ENCODE data around the gene LZTR1. TPM values are rescaled to one million over a fixed set of nuclear protein-coding genes. Genes with fewer than 3 reads are reported as not detected.

The LZTR1 gene
- total and polyA plus RNA-seq, 2 experiments from 2014 or later = 9.2 to 39.9 TPM

DNA sequence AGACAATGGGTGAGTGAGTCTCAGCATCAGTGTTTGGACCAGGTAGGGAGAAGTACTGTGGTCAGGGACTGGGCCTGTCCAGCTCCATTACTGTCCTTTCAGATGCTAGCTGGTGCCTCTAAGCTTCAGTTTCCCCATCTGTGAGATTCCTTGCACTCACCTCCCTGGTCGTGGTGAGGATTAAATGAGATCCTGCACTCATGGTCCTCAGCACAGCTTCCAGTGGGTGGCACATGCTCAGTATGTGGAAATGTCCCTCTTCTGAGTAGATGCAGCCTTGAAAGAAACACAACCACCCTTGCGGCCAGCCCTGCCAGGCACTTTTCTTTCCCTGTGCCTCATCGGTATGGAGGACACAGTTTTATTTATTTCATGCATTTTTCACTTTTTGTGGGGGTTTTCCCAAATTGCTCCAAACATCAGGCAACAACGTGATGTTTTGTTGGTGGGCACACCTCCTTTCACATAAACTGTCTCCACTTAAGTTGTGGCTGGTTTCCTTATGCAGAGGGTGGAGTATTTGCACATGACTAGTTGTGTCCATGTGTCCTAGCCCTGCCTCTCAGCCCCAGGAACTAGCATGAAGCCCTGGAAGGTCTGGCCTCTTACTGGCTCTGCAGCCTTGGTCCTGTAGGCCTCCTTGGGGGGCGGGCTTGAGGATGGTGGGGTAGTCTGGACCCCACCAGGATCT lies 1.1 kb downstream of the LZTR1 start (continued):
- TF ChIP-seq, protein P1, sequence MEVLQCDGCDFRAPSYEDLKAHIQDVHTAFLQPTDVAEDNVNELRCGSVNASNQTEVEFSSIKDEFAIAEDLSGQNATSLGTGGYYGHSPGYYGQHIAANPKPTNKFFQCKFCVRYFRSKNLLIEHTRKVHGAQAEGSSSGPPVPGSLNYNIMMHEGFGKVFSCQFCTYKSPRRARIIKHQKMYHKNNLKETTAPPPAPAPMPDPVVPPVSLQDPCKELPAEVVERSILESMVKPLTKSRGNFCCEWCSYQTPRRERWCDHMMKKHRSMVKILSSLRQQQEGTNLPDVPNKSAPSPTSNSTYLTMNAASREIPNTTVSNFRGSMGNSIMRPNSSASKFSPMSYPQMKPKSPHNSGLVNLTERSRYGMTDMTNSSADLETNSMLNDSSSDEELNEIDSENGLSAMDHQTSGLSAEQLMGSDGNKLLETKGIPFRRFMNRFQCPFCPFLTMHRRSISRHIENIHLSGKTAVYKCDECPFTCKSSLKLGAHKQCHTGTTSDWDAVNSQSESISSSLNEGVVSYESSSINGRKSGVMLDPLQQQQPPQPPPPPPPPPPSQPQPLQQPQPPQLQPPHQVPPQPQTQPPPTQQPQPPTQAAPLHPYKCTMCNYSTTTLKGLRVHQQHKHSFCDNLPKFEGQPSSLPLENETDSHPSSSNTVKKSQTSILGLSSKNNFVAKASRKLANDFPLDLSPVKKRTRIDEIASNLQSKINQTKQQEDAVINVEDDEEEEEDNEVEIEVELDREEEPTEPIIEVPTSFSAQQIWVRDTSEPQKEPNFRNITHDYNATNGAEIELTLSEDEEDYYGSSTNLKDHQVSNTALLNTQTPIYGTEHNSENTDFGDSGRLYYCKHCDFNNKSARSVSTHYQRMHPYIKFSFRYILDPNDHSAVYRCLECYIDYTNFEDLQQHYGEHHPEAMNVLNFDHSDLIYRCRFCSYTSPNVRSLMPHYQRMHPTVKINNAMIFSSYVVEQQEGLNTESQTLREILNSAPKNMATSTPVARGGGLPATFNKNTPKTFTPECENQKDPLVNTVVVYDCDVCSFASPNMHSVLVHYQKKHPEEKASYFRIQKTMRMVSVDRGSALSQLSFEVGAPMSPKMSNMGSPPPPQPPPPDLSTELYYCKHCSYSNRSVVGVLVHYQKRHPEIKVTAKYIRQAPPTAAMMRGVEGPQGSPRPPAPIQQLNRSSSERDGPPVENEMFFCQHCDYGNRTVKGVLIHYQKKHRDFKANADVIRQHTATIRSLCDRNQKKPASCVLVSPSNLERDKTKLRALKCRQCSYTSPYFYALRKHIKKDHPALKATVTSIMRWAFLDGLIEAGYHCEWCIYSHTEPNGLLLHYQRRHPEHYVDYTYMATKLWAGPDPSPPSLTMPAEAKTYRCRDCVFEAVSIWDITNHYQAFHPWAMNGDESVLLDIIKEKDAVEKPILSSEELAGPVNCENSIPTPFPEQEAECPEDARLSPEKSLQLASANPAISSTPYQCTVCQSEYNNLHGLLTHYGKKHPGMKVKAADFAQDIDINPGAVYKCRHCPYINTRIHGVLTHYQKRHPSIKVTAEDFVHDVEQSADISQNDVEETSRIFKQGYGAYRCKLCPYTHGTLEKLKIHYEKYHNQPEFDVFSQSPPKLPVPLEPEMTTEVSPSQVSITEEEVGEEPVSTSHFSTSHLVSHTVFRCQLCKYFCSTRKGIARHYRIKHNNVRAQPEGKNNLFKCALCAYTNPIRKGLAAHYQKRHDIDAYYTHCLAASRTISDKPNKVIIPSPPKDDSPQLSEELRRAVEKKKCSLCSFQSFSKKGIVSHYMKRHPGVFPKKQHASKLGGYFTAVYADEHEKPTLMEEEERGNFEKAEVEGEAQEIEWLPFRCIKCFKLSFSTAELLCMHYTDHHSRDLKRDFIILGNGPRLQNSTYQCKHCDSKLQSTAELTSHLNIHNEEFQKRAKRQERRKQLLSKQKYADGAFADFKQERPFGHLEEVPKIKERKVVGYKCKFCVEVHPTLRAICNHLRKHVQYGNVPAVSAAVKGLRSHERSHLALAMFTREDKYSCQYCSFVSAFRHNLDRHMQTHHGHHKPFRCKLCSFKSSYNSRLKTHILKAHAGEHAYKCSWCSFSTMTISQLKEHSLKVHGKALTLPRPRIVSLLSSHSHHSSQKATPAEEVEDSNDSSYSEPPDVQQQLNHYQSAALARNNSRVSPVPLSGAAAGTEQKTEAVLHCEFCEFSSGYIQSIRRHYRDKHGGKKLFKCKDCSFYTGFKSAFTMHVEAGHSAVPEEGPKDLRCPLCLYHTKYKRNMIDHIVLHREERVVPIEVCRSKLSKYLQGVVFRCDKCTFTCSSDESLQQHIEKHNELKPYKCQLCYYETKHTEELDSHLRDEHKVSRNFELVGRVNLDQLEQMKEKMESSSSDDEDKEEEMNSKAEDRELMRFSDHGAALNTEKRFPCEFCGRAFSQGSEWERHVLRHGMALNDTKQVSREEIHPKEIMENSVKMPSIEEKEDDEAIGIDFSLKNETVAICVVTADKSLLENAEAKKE (CRISPR knock-in tag; IDR thresholded peaks at IDR 0.05) = no peak
- TF ChIP-seq ZNF331 (CRISPR knock-in tag; IDR thresholded peaks at IDR 0.05; ENCODE audit: low read depth) (no peak), ZNF114 (CRISPR knock-in tag; IDR thresholded peaks at IDR 0.05) (no peak)

DNA sequence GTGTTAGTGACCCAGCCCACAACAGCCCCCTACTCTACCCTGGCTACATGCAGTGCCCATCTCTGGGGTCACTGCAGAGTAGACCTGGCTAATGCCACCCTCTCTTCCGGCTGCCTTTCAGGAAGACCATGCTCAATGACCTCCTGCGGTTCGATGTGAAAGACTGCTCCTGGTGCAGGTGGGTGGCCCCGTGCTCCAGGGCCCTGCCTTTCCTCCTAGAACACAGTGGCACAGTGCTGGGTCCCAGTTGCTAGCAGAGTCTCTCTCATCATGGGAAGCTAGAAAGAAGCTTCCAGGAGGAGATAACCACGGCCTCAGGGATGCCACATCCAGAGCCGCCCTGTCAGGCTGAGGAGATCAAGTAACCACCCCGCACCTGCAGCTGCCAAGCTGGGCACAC lies 3.6 kb downstream of the LZTR1 start:
- ATAC-seq (no peak), DNase-seq (ENCODE audit: low spot score) (no peak)
- no peak overlapping the region for H3K4me3 ChIP-seq
- H4K20me1 ChIP-seq (replicated peaks; ENCODE audit: insufficient read depth) = no peaks in the 10 kb centered on the region
- H3K4me1 Mint-ChIP-seq = peaks cover 7% of the 10 kb centered on the region
- no peak overlapping the region for H3K4me2 ChIP-seq
- H3K9me2 ChIP-seq (ENCODE audit: insufficient read depth) = no peaks in the 10 kb centered on the region
- H3K36me3 Mint-ChIP-seq (ENCODE audit: low read depth) = peaks cover 6% of the 10 kb centered on the region; the same call in 1 of the 3 replicates
- no peaks in the 10 kb centered on the region for H3K27me3 ChIP-seq (ENCODE audit: insufficient read depth)
- H3K4me1 ChIP-seq (ENCODE audit: insufficient read depth) = peaks cover 6% of the 10 kb centered on the region; the same call in 1 of the 2 replicates
- no peaks in the 10 kb centered on the region for H3K79me2 ChIP-seq (replicated peaks; ENCODE audit: insufficient read depth)
- TF ChIP-seq EZH2phosphoT487 (IDR thresholded peaks at IDR 0.05; ENCODE audit: unreplicated experiment) = no peak
- TF ChIP-seq, protein P1 (CRISPR knock-in tag; IDR thresholded peaks at IDR 0.05) = no peak
- no peak for TF ChIP-seq ZNF331 (CRISPR knock-in tag; IDR thresholded peaks at IDR 0.05; ENCODE audit: low read depth)
- no peak for TF ChIP-seq POLR2AphosphoS5 (IDR thresholded peaks at IDR 0.05; ENCODE audit: low read depth)
- TF ChIP-seq, protein P2, sequence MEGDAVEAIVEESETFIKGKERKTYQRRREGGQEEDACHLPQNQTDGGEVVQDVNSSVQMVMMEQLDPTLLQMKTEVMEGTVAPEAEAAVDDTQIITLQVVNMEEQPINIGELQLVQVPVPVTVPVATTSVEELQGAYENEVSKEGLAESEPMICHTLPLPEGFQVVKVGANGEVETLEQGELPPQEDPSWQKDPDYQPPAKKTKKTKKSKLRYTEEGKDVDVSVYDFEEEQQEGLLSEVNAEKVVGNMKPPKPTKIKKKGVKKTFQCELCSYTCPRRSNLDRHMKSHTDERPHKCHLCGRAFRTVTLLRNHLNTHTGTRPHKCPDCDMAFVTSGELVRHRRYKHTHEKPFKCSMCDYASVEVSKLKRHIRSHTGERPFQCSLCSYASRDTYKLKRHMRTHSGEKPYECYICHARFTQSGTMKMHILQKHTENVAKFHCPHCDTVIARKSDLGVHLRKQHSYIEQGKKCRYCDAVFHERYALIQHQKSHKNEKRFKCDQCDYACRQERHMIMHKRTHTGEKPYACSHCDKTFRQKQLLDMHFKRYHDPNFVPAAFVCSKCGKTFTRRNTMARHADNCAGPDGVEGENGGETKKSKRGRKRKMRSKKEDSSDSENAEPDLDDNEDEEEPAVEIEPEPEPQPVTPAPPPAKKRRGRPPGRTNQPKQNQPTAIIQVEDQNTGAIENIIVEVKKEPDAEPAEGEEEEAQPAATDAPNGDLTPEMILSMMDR (conservative IDR thresholded peaks at IDR 0.05; ENCODE audit: low read depth in 2 of 2) = no peak
- TF ChIP-seq JUNB (IDR thresholded peaks at IDR 0.05; ENCODE audit: unreplicated experiment) = no peak
- no peak overlapping the region for H3K27ac ChIP-seq (ENCODE audit: low read depth)
- no peak overlapping the region for H2AFZ ChIP-seq
- H3K9me3 Mint-ChIP-seq = no peaks in the 10 kb centered on the region
- H3K36me3 ChIP-seq (ENCODE audit: insufficient read depth) = no peaks in the 10 kb centered on the region
- H3K4me3 Mint-ChIP-seq = no peak overlapping the region
- no peaks in the 10 kb centered on the region for H3F3A ChIP-seq (replicated peaks; ENCODE audit: low read depth)
- no peak overlapping the region for H3K27ac Mint-ChIP-seq
- peaks cover 11% of the 10 kb centered on the region for H3K27me3 Mint-ChIP-seq (ENCODE audit: insufficient read depth, low read depth, poor library complexity)
